ENCODE data around the gene PRIMPOL.
"Not testable (repeated sequence)": the region's sequence is repeated elsewhere in the genome, so short reads cannot be mapped to it uniquely, and the experiment has no call there.

Gene PRIMPOL

DNA sequence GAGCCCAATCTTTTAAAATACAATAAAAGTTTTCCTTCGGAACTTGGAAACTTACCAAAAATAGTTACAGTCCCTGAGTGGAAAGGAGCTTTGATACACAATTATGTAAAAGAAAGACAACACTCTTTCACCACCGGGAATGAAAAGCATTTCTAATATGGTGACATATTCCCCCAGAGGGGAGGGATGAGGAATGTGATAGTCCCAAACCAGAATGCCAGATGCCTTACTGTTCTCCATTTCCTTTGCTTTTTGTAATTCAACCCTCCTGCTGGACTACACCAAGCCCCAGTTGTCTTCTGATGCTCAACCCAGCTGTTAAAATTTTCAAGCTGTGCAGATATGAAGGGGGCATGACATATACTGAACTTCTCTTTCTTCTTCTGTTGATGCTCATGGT, 4.1 kb downstream of the PRIMPOL start:
- H3K4me3 ChIP-seq (ENCODE audit: low read depth, low read length): no peak overlapping the region
- TF ChIP-seq, protein P1, sequence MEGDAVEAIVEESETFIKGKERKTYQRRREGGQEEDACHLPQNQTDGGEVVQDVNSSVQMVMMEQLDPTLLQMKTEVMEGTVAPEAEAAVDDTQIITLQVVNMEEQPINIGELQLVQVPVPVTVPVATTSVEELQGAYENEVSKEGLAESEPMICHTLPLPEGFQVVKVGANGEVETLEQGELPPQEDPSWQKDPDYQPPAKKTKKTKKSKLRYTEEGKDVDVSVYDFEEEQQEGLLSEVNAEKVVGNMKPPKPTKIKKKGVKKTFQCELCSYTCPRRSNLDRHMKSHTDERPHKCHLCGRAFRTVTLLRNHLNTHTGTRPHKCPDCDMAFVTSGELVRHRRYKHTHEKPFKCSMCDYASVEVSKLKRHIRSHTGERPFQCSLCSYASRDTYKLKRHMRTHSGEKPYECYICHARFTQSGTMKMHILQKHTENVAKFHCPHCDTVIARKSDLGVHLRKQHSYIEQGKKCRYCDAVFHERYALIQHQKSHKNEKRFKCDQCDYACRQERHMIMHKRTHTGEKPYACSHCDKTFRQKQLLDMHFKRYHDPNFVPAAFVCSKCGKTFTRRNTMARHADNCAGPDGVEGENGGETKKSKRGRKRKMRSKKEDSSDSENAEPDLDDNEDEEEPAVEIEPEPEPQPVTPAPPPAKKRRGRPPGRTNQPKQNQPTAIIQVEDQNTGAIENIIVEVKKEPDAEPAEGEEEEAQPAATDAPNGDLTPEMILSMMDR (IDR thresholded peaks at IDR 0.05; ENCODE audit: low read depth, low read length): no peak

- TF ChIP-seq, protein P1 (IDR thresholded peaks at IDR 0.05; ENCODE audit: low read depth, low read length): no peak
- no peak overlapping the region for H3K4me3 ChIP-seq (ENCODE audit: low read depth, low read length)
These were observed 6.6 kb downstream of the PRIMPOL start for GRCh38 chr4:184655889-184656869.

- TF ChIP-seq, protein P1 (IDR thresholded peaks at IDR 0.05; ENCODE audit: low read depth, low read length): no peak
- no peak overlapping the region for H3K4me3 ChIP-seq (ENCODE audit: low read depth, low read length)
These were observed 7.6 kb downstream of the PRIMPOL start for GRCh38 chr4:184657144-184657543.

DNA sequence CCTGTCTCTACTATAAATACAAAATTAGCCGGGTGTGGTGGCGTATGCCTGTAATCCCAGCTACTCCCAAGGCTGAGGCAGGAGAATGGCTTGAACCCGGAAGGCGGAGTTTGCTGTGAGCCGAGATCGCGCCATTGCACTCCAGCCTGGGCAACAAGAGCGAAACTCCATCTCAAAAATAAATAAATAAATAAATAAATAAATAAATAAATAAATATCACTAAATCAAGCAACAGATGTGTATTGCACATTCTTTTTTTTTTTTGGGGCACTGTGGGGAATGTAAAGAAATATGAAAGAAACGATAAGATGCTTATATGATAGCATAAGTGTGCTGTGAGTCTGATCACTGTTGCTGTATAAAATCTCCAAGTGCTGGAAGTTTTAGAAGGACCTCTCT, 8.3 kb downstream of the PRIMPOL start:
- not testable (repeated sequence) for H3K4me3 ChIP-seq (ENCODE audit: low read depth, low read length)

- no peak overlapping the region for H3K4me3 ChIP-seq (ENCODE audit: low read depth, low read length)
- TF ChIP-seq, protein P1 (IDR thresholded peaks at IDR 0.05; ENCODE audit: low read depth, low read length): no peak
These were observed 11.4 kb downstream of the PRIMPOL start for GRCh38 chr4:184660978-184661377.

GRCh38 chr4:184662236-184662635, 12.7 kb downstream of the PRIMPOL start:
- TF ChIP-seq, protein P1 (IDR thresholded peaks at IDR 0.05; ENCODE audit: low read depth, low read length): no peak

GRCh38 chr4:184664445-184665210, 15.1 kb downstream of the PRIMPOL start:
- TF ChIP-seq, protein P1 (IDR thresholded peaks at IDR 0.05; ENCODE audit: low read depth, low read length): no peak
- no peak overlapping the region for H3K4me3 ChIP-seq (ENCODE audit: low read depth, low read length)

More at GRCh38 chr4:184662236-184662635, 12.7 kb downstream of the PRIMPOL start:
- no peak overlapping the region for H3K4me3 ChIP-seq (ENCODE audit: low read depth, low read length)

Measured in WI38 (cell line).